ENCODE measurements around the gene ITGAX. TPM values are rescaled to one million over a fixed set of nuclear protein-coding genes. Genes with fewer than 3 reads are reported as not detected.

ITGAX gene
- total RNA-seq, 1 experiment from 2014 or later, result 1.9 TPM

DNA sequence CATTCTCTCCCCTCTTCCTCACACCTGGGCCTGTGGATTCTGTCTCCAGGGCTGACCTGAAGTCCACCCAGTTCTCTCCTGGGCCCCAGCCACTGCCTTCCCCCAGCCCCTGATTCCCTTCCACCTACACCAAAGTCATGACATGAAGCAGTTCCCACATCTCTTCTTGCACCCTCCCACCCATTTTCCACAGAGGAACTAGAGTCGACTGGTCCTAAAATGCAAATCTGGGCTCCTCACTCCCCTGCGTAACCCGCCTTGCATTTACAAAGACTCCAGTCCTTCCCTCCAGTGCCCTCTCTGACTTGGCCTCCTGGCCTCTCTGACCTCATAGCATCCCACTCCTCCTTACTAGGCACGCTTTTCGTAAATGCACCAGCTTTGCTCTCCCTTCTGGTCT, 58.4 kb downstream of the ITGAX start:
- no peak overlapping the region for H3K4me3 ChIP-seq (replicated peaks in 1 of 2; ENCODE audit: low read depth in 1 of 2, low read length in 2 of 2)
- POLR2A ChIA-PET, result no interaction called here
- no peaks in the 10 kb centered on the region for H4K20me1 ChIP-seq (ENCODE audit: insufficient read depth)
- no peak for TF ChIP-seq ZFX (IDR thresholded peaks at IDR 0.05)
- TF ChIP-seq, protein P1, sequence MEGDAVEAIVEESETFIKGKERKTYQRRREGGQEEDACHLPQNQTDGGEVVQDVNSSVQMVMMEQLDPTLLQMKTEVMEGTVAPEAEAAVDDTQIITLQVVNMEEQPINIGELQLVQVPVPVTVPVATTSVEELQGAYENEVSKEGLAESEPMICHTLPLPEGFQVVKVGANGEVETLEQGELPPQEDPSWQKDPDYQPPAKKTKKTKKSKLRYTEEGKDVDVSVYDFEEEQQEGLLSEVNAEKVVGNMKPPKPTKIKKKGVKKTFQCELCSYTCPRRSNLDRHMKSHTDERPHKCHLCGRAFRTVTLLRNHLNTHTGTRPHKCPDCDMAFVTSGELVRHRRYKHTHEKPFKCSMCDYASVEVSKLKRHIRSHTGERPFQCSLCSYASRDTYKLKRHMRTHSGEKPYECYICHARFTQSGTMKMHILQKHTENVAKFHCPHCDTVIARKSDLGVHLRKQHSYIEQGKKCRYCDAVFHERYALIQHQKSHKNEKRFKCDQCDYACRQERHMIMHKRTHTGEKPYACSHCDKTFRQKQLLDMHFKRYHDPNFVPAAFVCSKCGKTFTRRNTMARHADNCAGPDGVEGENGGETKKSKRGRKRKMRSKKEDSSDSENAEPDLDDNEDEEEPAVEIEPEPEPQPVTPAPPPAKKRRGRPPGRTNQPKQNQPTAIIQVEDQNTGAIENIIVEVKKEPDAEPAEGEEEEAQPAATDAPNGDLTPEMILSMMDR (IDR thresholded peaks at IDR 0.05 in 2 of 3, conservative IDR thresholded peaks at IDR 0.05 in 1 of 3; ENCODE audit: borderline replicate concordance in 1 of 3, insufficient read depth in 1 of 3, low read depth in 2 of 3, low read length in 2 of 3), result no peak
- no peak for TF ChIP-seq YY1 (IDR thresholded peaks at IDR 0.05; ENCODE audit: extremely low read depth, insufficient replicate concordance, low read depth, low read length)
- TF ChIP-seq TCF7L2 (IDR thresholded peaks at IDR 0.05; ENCODE audit: borderline replicate concordance, extremely low read depth, insufficient read depth, insufficient read length), result no peak
- no peak for TF ChIP-seq FOSL1 (IDR thresholded peaks at IDR 0.05; ENCODE audit: low read depth)
- TF ChIP-seq CBX3 (IDR thresholded peaks at IDR 0.05; ENCODE audit: low read depth), result no peak
- no peak for TF ChIP-seq POLR2A (IDR thresholded peaks at IDR 0.05; ENCODE audit: borderline replicate concordance, extremely low read depth, insufficient read depth, insufficient read length)
- TF ChIP-seq ZBTB33 (IDR thresholded peaks at IDR 0.05; ENCODE audit: extremely low read depth, insufficient replicate concordance, low read length), result no peak
- no peak for TF ChIP-seq EZH2phosphoT487 (IDR thresholded peaks at IDR 0.05; ENCODE audit: borderline replicate concordance)
- no peak for TF ChIP-seq SIN3A (IDR thresholded peaks at IDR 0.05; ENCODE audit: low read depth)
- no peak for TF ChIP-seq EZH2 (IDR thresholded peaks at IDR 0.05)
- TF ChIP-seq, protein P2, sequence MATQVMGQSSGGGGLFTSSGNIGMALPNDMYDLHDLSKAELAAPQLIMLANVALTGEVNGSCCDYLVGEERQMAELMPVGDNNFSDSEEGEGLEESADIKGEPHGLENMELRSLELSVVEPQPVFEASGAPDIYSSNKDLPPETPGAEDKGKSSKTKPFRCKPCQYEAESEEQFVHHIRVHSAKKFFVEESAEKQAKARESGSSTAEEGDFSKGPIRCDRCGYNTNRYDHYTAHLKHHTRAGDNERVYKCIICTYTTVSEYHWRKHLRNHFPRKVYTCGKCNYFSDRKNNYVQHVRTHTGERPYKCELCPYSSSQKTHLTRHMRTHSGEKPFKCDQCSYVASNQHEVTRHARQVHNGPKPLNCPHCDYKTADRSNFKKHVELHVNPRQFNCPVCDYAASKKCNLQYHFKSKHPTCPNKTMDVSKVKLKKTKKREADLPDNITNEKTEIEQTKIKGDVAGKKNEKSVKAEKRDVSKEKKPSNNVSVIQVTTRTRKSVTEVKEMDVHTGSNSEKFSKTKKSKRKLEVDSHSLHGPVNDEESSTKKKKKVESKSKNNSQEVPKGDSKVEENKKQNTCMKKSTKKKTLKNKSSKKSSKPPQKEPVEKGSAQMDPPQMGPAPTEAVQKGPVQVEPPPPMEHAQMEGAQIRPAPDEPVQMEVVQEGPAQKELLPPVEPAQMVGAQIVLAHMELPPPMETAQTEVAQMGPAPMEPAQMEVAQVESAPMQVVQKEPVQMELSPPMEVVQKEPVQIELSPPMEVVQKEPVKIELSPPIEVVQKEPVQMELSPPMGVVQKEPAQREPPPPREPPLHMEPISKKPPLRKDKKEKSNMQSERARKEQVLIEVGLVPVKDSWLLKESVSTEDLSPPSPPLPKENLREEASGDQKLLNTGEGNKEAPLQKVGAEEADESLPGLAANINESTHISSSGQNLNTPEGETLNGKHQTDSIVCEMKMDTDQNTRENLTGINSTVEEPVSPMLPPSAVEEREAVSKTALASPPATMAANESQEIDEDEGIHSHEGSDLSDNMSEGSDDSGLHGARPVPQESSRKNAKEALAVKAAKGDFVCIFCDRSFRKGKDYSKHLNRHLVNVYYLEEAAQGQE (IDR thresholded peaks at IDR 0.05; ENCODE audit: low read depth), result no peak
- no peak for TF ChIP-seq CEBPB (IDR thresholded peaks at IDR 0.05; ENCODE audit: low read depth)
- TF ChIP-seq POLR2AphosphoS5 (IDR thresholded peaks at IDR 0.05; ENCODE audit: low read depth, low read length), result no peak
- TF ChIP-seq ELF1 (IDR thresholded peaks at IDR 0.05; ENCODE audit: borderline replicate concordance, low read depth), result no peak
- no peak for TF ChIP-seq SP1 (IDR thresholded peaks at IDR 0.05; ENCODE audit: low read depth)
- no peak for TF ChIP-seq JUND (IDR thresholded peaks at IDR 0.05)
- no peak for TF ChIP-seq ATF3 (IDR thresholded peaks at IDR 0.05)
- TF ChIP-seq EGR1 (IDR thresholded peaks at IDR 0.05; ENCODE audit: low read depth), result no peak
- H2AFZ ChIP-seq (ENCODE audit: low read depth, low read length, poor library complexity, severe bottlenecking), result no peak overlapping the region
- no peak overlapping the region for H3K9ac ChIP-seq (ENCODE audit: low read length)
- H3K4me1 ChIP-seq (ENCODE audit: control insufficient read depth in 1 of 2, insufficient read depth in 2 of 2, low read length in 2 of 2), result peaks cover 0 to 10% of the 10 kb centered on the region in 2 experiments; a peak in 2 of 4 replicates
- H3K9me2 ChIP-seq (ENCODE audit: insufficient read depth), result no peaks in the 10 kb centered on the region
- DNase-seq (ENCODE audit: low read depth, low spot score), result no peak
- CTCF ChIA-PET, result no interaction called here
- no peak for ATAC-seq
- no peaks in the 10 kb centered on the region for H3K36me3 ChIP-seq (ENCODE audit: control insufficient read depth in 1 of 2, insufficient read depth in 2 of 2, low read length in 2 of 2)
- no TSS peak for BruUV-seq (replicated peaks)
- intact Hi-C loops (cut with micrococcal nuclease), result no loop called here
- no peak overlapping the region for H3K27ac ChIP-seq (ENCODE audit: low read depth, low read length)
- no peaks in the 10 kb centered on the region for H3K9me3 ChIP-seq (ENCODE audit: control insufficient read depth in 1 of 2, insufficient read depth in 1 of 2, low read depth in 1 of 2, low read length in 2 of 2)
- RAD21 ChIA-PET (ENCODE audit: low non-redundant PET in 1 of 2, low total read pairs in 2 of 2, uncharacterized antibody in 2 of 2, unreplicated experiment in 2 of 2), result no interaction called here
- H3K79me2 ChIP-seq (ENCODE audit: insufficient read depth, low read length), result no peaks in the 10 kb centered on the region
- no peaks in the 10 kb centered on the region for H3K27me3 ChIP-seq (ENCODE audit: insufficient read depth, low read length)
- no peak overlapping the region for H3K4me2 ChIP-seq (ENCODE audit: low read length)
